ENCODE data around the gene SERPINE3.

SERPINE3 gene

DNA sequence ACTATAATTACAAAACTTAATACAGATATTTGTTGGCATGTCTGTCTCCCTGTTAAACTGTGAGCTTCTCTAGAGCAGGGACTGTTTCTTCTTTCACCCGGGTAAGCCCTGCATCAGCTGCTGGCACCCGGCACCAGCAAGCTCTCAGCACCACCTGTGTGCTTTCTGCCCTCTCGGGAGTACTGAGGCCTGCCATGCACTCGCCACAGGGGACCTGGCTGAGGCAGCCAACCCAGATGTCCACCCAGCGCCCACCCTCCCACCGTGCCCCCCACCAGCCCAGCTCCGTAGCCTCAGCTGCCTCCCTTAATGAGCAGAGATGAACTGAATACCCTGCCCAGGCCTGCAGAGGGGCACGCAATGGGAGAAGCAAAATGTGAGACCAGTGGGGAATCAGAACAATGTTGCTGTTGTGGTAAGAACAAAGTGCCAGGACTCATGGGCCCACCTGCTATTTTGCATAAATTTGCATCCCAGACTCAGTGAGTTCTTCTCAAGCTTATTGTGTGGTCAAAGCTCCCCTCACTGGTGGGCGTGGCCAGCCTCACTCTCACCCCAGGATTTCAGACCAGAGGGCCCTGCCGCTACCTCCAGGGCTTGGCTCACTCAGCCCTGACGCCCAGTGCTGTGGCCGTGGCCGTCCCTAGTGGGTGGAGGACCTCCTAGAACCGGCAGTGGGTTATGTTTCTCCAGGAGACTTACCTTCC is 14.6 kb upstream of the SERPINE3 start:
- no peaks in the 10 kb centered on the region for H3K9me3 Mint-ChIP-seq
- no peak overlapping the region for H3K27ac Mint-ChIP-seq
- no peaks in the 10 kb centered on the region for H3K36me3 Mint-ChIP-seq (ENCODE audit: low read depth)
- no peak overlapping the region for H3K4me3 Mint-ChIP-seq
- TF ChIP-seq, protein P1, sequence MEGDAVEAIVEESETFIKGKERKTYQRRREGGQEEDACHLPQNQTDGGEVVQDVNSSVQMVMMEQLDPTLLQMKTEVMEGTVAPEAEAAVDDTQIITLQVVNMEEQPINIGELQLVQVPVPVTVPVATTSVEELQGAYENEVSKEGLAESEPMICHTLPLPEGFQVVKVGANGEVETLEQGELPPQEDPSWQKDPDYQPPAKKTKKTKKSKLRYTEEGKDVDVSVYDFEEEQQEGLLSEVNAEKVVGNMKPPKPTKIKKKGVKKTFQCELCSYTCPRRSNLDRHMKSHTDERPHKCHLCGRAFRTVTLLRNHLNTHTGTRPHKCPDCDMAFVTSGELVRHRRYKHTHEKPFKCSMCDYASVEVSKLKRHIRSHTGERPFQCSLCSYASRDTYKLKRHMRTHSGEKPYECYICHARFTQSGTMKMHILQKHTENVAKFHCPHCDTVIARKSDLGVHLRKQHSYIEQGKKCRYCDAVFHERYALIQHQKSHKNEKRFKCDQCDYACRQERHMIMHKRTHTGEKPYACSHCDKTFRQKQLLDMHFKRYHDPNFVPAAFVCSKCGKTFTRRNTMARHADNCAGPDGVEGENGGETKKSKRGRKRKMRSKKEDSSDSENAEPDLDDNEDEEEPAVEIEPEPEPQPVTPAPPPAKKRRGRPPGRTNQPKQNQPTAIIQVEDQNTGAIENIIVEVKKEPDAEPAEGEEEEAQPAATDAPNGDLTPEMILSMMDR (IDR thresholded peaks at IDR 0.05; ENCODE audit: unreplicated experiment in 3 of 3): no peak
- no peaks in the 10 kb centered on the region for H3K4me1 Mint-ChIP-seq
- H3K27me3 Mint-ChIP-seq (ENCODE audit: low read depth): no peaks in the 10 kb centered on the region

DNA sequence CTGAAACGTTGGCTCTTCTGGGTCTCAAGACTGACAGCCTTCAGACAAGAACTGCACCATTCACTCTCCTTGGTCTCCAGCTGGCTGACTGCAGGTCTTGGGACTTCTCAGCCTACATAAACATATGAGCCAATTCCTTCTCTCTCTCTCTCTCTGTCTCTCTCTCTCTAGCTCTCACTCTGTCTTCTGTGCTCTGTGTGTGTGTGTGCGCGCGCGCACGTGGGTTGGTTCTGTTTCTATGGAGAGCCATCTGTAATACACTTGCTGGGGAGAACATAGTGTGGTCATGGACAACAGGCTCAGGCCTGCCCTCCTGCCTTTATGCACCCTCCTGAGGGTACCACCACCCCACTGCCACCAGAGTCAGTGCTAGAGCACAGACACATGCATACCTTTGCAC is 13.7 kb upstream of the SERPINE3 start:
- Mint-ChIP-seq H3K27me3 (ENCODE audit: low read depth) (no peaks in the 10 kb centered on the region), H3K36me3 (ENCODE audit: low read depth) (no peaks in the 10 kb centered on the region), H3K4me1 (no peaks in the 10 kb centered on the region), H3K9me3 (no peaks in the 10 kb centered on the region), H3K4me3 (no peak overlapping the region), H3K27ac (no peak overlapping the region)
- TF ChIP-seq, protein P1 (IDR thresholded peaks at IDR 0.05; ENCODE audit: unreplicated experiment in 3 of 3): no peak

DNA sequence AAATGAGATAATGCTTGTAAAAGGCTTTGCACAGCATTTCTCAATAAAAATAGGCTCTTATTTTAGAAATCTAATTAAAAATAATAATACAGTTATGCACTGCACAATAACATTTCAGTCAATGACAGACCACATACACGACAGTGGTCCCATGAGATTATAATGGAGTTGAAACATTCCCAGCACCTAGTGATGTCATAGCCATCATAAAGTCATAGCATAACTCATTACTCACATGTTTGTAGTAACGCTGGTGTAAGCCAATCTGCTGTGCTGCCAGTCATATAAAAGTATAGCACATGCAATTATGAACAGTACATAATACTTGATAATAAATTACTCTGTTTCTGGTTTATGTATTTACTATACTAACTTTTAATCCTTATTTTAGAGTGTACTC is 12.7 kb upstream of the SERPINE3 start:
- no peak overlapping the region for H3K4me3 Mint-ChIP-seq
- H3K4me1 Mint-ChIP-seq: no peaks in the 10 kb centered on the region
- H3K9me3 Mint-ChIP-seq: no peaks in the 10 kb centered on the region
- H3K27me3 Mint-ChIP-seq (ENCODE audit: low read depth): no peaks in the 10 kb centered on the region
- no peak overlapping the region for H3K27ac Mint-ChIP-seq
- H3K36me3 Mint-ChIP-seq (ENCODE audit: low read depth): no peaks in the 10 kb centered on the region
- TF ChIP-seq, protein P1 (IDR thresholded peaks at IDR 0.05; ENCODE audit: unreplicated experiment in 3 of 3): no peak

DNA sequence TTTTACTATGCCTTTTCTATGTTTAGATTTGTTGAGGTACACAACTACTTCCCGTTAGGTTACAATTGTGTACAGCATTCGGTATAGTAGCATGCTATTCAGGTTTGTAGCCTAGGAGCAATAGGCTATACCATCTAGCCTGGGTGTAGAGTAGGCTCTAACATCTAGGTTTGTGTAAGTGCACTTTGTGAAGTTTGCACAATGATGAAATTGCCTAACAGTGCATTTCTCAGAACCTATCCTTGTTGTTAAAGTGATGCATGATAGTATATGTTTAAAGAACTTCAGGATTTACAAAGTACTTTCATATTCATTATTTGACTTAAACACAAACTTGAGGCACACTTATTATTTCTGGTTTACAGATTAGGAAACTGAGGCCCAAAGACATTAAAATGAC is 11.5 kb upstream of the SERPINE3 start:
- Mint-ChIP-seq H3K9me3 (no peaks in the 10 kb centered on the region), H3K27ac (no peak overlapping the region), H3K4me3 (no peak overlapping the region), H3K36me3 (ENCODE audit: low read depth) (no peaks in the 10 kb centered on the region), H3K27me3 (ENCODE audit: low read depth) (no peaks in the 10 kb centered on the region), H3K4me1 (no peaks in the 10 kb centered on the region)
- TF ChIP-seq, protein P1 (IDR thresholded peaks at IDR 0.05; ENCODE audit: unreplicated experiment in 3 of 3): no peak

DNA sequence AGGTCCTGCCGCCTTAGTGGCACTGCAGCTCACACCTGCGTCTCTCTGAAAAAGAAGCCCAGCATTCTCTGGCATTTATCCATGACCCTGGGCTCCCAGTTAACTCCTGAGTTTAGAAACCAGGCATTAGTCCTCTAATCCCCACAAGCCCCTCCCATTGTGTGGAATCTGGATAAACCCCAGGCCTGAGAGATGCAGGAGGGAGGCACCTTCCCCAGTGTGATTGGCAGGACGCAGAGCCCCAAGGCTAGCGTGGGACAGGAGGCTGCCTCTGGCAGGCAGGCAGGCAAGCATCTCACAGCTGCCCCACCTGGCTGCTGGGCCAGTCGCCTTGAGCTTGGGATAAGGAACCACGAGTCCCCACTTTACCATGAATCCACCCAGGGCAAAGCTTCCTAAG is 11.0 kb upstream of the SERPINE3 start:
- Mint-ChIP-seq H3K4me3 (no peak overlapping the region), H3K9me3 (no peaks in the 10 kb centered on the region), H3K27me3 (ENCODE audit: low read depth) (no peaks in the 10 kb centered on the region), H3K27ac (no peak overlapping the region), H3K36me3 (ENCODE audit: low read depth) (no peaks in the 10 kb centered on the region), H3K4me1 (no peaks in the 10 kb centered on the region)
- TF ChIP-seq, protein P1 (IDR thresholded peaks at IDR 0.05; ENCODE audit: unreplicated experiment in 3 of 3): no peak

DNA sequence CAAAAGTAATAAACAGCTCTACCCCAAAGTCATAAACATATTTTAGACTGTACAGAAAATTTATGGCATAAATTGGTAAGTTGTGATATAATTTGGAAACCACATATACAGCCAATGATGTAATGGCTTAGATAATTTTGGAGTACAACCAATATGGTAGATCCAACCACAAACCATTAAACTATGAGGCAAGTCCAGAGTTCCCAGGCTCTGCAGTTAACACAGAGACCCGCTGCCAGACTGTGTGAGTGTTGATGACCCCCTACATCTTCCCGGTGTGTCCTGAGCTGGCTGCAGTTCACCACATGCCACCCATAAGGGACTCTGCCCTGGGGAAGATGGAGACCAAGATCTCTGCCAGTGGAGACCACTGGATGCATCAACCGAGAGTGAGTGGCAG is 9.9 kb upstream of the SERPINE3 start:
- H3K27ac Mint-ChIP-seq: no peak overlapping the region
- H3K9me3 Mint-ChIP-seq: no peaks in the 10 kb centered on the region
- H3K36me3 Mint-ChIP-seq (ENCODE audit: low read depth): no peaks in the 10 kb centered on the region
- H3K4me1 Mint-ChIP-seq: no peaks in the 10 kb centered on the region
- no peaks in the 10 kb centered on the region for H3K27me3 Mint-ChIP-seq (ENCODE audit: low read depth)
- H3K4me3 Mint-ChIP-seq: no peak overlapping the region
- TF ChIP-seq, protein P1 (IDR thresholded peaks at IDR 0.05; ENCODE audit: unreplicated experiment in 3 of 3): no peak

All from nephron (organoid).